ENCODE results near the gene THOC1. TPM values are rescaled to one million over a fixed set of nuclear protein-coding genes. Genes with fewer than 3 reads are reported as not detected.

THOC1 gene
- total and polyA plus RNA-seq, 2 donors (not counting 1 experiment from before 2014, with no cell fraction given), result 18.3 to 78.7 TPM

- no peak overlapping the region for H3K27ac ChIP-seq (ENCODE audit: low read length in 2 of 2)
- no peaks in the 10 kb centered on the region for H3K27me3 ChIP-seq (replicated peaks in 1 of 4; ENCODE audit: control extremely low read depth in 1 of 4, control insufficient read depth in 3 of 4, insufficient read depth in 4 of 4, low read length in 3 of 4)
- H3K36me3 ChIP-seq (replicated peaks in 1 of 2; ENCODE audit: control extremely low read depth in 1 of 2, control insufficient read depth in 1 of 2, extremely low read depth in 1 of 2, insufficient read depth in 2 of 2, low read length in 1 of 2), result peaks cover 1 to 6% of the 10 kb centered on the region in 2 experiments
- POLR2A ChIA-PET, result no interaction called here
- no peaks in the 10 kb centered on the region for H4K20me1 ChIP-seq (ENCODE audit: control insufficient read depth, insufficient read depth, low read length, poor library complexity, severe bottlenecking)
- H3K27ac Mint-ChIP-seq, result no peak overlapping the region
- no peak overlapping the region for H3K4me2 ChIP-seq (replicated peaks; ENCODE audit: low read depth, low read length, poor library complexity, severe bottlenecking)
- no peak overlapping the region for H3K9ac ChIP-seq (ENCODE audit: low read length)
- no peaks in the 10 kb centered on the region for H3K27me3 Mint-ChIP-seq
- TF ChIP-seq CTCF (IDR thresholded peaks at IDR 0.05), result no peak
- no peak for TF ChIP-seq EZH2 (IDR thresholded peaks at IDR 0.05; ENCODE audit: borderline replicate concordance, insufficient read depth, low read depth, low read length, poor library complexity, severe bottlenecking)
- no peaks in the 10 kb centered on the region for H3K4me1 Mint-ChIP-seq
- H3K9me3 ChIP-seq (ENCODE audit: control extremely low read depth in 1 of 3, control insufficient read depth in 2 of 3, insufficient read depth in 1 of 3, low read length in 2 of 3), result no peaks in the 10 kb centered on the region
- no CpG with 5 or more reads among the region's 1 CpG for WGBS (ENCODE audit: insufficient coverage)
- H3K4me3 Mint-ChIP-seq, result no peak overlapping the region
- no peaks in the 10 kb centered on the region for H3K79me2 ChIP-seq (ENCODE audit: control insufficient read depth, insufficient read depth, low read length)
- intact Hi-C loops (cut with micrococcal nuclease), result no loop called here
- no peak overlapping the region for H3K4me3 ChIP-seq (ENCODE audit: control extremely low read depth in 1 of 5, extremely low read depth in 1 of 5, insufficient read depth in 1 of 5, low read depth in 2 of 5, low read length in 4 of 5)
- CTCF ChIA-PET, result interaction anchor here (0.9 kb wide), 1 partner anchor 19 kb away, joined by 3 read pairs; no protein-coding TSS in a partner anchor
- H3K9me3 Mint-ChIP-seq (ENCODE audit: insufficient read depth), result no peaks in the 10 kb centered on the region
- DNase-seq, result no peak
- no peaks in the 10 kb centered on the region for H3K4me1 ChIP-seq (ENCODE audit: control insufficient read depth in 2 of 2, insufficient read depth in 2 of 2, low read length in 2 of 2)
- no peak overlapping the region for H2AFZ ChIP-seq (ENCODE audit: insufficient read depth, low read depth, low read length, poor library complexity, severe bottlenecking)
- ATAC-seq (ENCODE audit: low read depth), result no peak
These were observed 36.3 kb downstream of the THOC1 start for GRCh38 chr18:231563-231962.

DNA sequence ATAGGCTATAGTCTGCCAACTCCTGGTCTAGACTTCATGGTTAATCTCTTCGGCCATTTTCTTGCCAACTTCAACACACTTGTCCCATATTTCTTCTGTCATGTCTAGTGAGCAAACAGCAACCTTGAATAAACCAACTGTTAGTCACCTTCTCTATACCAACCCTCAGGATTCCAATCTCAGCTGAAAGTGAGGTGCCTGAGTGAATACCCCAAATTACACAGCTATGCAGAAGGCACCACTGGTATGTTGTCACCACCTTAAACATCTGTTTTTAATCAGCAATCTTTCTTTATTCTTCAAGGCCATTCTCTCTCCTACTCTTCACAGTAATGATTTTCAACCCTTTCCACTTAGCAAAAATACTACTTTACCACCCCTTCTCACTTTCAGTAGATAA is 39.3 kb downstream of the THOC1 start:
- Histone ChIP-seq H3K4me3 (ENCODE audit: control extremely low read depth in 1 of 5, extremely low read depth in 1 of 5, insufficient read depth in 1 of 5, low read depth in 2 of 5, low read length in 4 of 5) (no peak overlapping the region), H3K4me2 (replicated peaks; ENCODE audit: low read depth, low read length, poor library complexity, severe bottlenecking) (no peak overlapping the region), H4K20me1 (ENCODE audit: control insufficient read depth, insufficient read depth, low read length, poor library complexity, severe bottlenecking) (no peaks in the 10 kb centered on the region), H3K9ac (ENCODE audit: low read length) (no peak overlapping the region), H3K9me3 (ENCODE audit: control extremely low read depth in 1 of 3, control insufficient read depth in 2 of 3, insufficient read depth in 1 of 3, low read length in 2 of 3) (no peaks in the 10 kb centered on the region), H3K36me3 (replicated peaks in 1 of 2; ENCODE audit: control extremely low read depth in 1 of 2, control insufficient read depth in 1 of 2, extremely low read depth in 1 of 2, insufficient read depth in 2 of 2, low read length in 1 of 2) (peaks cover 3 to 26% of the 10 kb centered on the region in 2 experiments), H3K79me2 (ENCODE audit: control insufficient read depth, insufficient read depth, low read length) (no peaks in the 10 kb centered on the region), H3K27me3 (replicated peaks in 1 of 4; ENCODE audit: control extremely low read depth in 1 of 4, control insufficient read depth in 3 of 4, insufficient read depth in 4 of 4, low read length in 3 of 4) (no peaks in the 10 kb centered on the region), H3K4me1 (ENCODE audit: control insufficient read depth in 2 of 2, insufficient read depth in 2 of 2, low read length in 2 of 2) (no peaks in the 10 kb centered on the region), H3K27ac (ENCODE audit: low read length in 2 of 2) (no peak overlapping the region), H2AFZ (ENCODE audit: insufficient read depth, low read depth, low read length, poor library complexity, severe bottlenecking) (no peak overlapping the region)
- H3K4me1 Mint-ChIP-seq, result no peaks in the 10 kb centered on the region
- no peak overlapping the region for H3K4me3 Mint-ChIP-seq
- POLR2A ChIA-PET, result no interaction called here
- TF ChIP-seq EZH2 (IDR thresholded peaks at IDR 0.05; ENCODE audit: borderline replicate concordance, insufficient read depth, low read depth, low read length, poor library complexity, severe bottlenecking) (no peak), CTCF (IDR thresholded peaks at IDR 0.05) (no peak)
- 91% methylated on average over 1 of the region's 1 CpG for WGBS (ENCODE audit: insufficient coverage)
- no peak overlapping the region for H3K27ac Mint-ChIP-seq
- CTCF ChIA-PET, result no interaction called here
- H3K27me3 Mint-ChIP-seq, result no peaks in the 10 kb centered on the region
- no peak for ATAC-seq (ENCODE audit: low read depth)
- no peak for DNase-seq
- intact Hi-C loops (cut with micrococcal nuclease), result no loop called here
- H3K9me3 Mint-ChIP-seq (ENCODE audit: insufficient read depth), result no peaks in the 10 kb centered on the region
